C4-2B (cell line): ENCODE measurements around the gene TSPAN15.

Source experiments
- CTCF ChIP-seq: fragments of 450-650 bp; conservative IDR thresholded peaks from 2 replicates; pipeline ENCODE4 v1.5.1; 2017; ENCODE audit warnings: mild to moderate bottlenecking
- ZFX ChIP-seq: fragments of 450-650 bp; IDR thresholded peaks from 2 replicates; pipeline ENCODE4 v1.6.1; 2017

- TF ChIP-seq CTCF, result no peak
- TF ChIP-seq ZFX, result no peak
These were observed 5.0 kb upstream of the TSPAN15 start for GRCh38 chr10:69446229-69446628.
